ENCODE measurements around the gene TYRO3. TPM values are rescaled to one million over a fixed set of nuclear protein-coding genes. Genes with fewer than 3 reads are reported as not detected.

The TYRO3 gene
- total RNA-seq, 2 experiments from 2014 or later: 0.48 TPM; not detected in 1

- Histone ChIP-seq H3K79me2 (ENCODE audit: insufficient read depth, low read depth, low read length) (peaks cover 11% of the 10 kb centered on the region; the same call in 1 of the 2 replicates), H3K4me1 (ENCODE audit: insufficient read depth, low read length, poor library complexity, severe bottlenecking) (peaks cover 6% of the 10 kb centered on the region), H3K36me3 (ENCODE audit: insufficient read depth, low read length) (no peaks in the 10 kb centered on the region), H4K20me1 (ENCODE audit: insufficient read depth, low read length) (no peaks in the 10 kb centered on the region), H3K9me3 (ENCODE audit: low read length) (no peaks in the 10 kb centered on the region), H3K9me2 (ENCODE audit: insufficient read depth, low read length) (no peaks in the 10 kb centered on the region), H2AFZ (ENCODE audit: low read length) (no peak overlapping the region), H3K27ac (ENCODE audit: low read depth, low read length, poor library complexity, severe bottlenecking) (no peak overlapping the region), H3K4me3 (ENCODE audit: low read depth, low read length, poor library complexity, severe bottlenecking) (no peak overlapping the region), H3K4me2 (ENCODE audit: low read length) (no peak overlapping the region)
- no peak for TF ChIP-seq EZH2phosphoT487 (IDR thresholded peaks at IDR 0.05; ENCODE audit: borderline replicate concordance, low read depth, low read length)
- POLR2A ChIA-PET: interaction anchor here (1.1 kb wide), 1 partner anchor 12 kb away, joined by 5 read pairs; no protein-coding TSS in a partner anchor
- no peak for DNase-seq (ENCODE audit: low spot score)
- BruUV-seq (replicated peaks): no TSS peak
- intact Hi-C loops (cut with micrococcal nuclease; ENCODE audit: unreplicated experiment): no loop called here
- CTCF ChIA-PET (ENCODE audit: unreplicated experiment): no interaction called here
These were observed 13.8 kb upstream of the TYRO3 start for GRCh38 chr15:41545218-41545617.

GRCh38 chr15:41546851-41547786 lies 11.9 kb upstream of the TYRO3 start:
- no peaks in the 10 kb centered on the region for H4K20me1 ChIP-seq (ENCODE audit: insufficient read depth, low read length)
- BruUV-seq (replicated peaks): no TSS peak
- no peak overlapping the region for H3K4me3 ChIP-seq (ENCODE audit: low read depth, low read length, poor library complexity, severe bottlenecking)
- H3K79me2 ChIP-seq (ENCODE audit: insufficient read depth, low read depth, low read length): peaks cover 11% of the 10 kb centered on the region; the same call in 1 of the 2 replicates
- H3K9me2 ChIP-seq (ENCODE audit: insufficient read depth, low read length): no peaks in the 10 kb centered on the region
- CTCF ChIA-PET (ENCODE audit: unreplicated experiment): no interaction called here
- DNase-seq (ENCODE audit: low spot score): no peak
- no peaks in the 10 kb centered on the region for H3K9me3 ChIP-seq (ENCODE audit: low read length)
- peaks cover 6% of the 10 kb centered on the region for H3K4me1 ChIP-seq (ENCODE audit: insufficient read depth, low read length, poor library complexity, severe bottlenecking)
- intact Hi-C loops (cut with micrococcal nuclease; ENCODE audit: unreplicated experiment): no loop called here
- no peak overlapping the region for H3K27ac ChIP-seq (ENCODE audit: low read depth, low read length, poor library complexity, severe bottlenecking)
- H2AFZ ChIP-seq (ENCODE audit: low read length): no peak overlapping the region
- POLR2A ChIA-PET: no interaction called here
- no peak for TF ChIP-seq CTCF (conservative IDR thresholded peaks at IDR 0.05; ENCODE audit: low read length)
- H3K36me3 ChIP-seq (ENCODE audit: insufficient read depth, low read length): no peaks in the 10 kb centered on the region
- H3K4me2 ChIP-seq (ENCODE audit: low read length): no peak overlapping the region

- ChIA-PET POLR2A (no interaction called here), CTCF (ENCODE audit: unreplicated experiment) (no interaction called here)
- H3K9me2 ChIP-seq (ENCODE audit: insufficient read depth, low read length): no peaks in the 10 kb centered on the region
- no peak for DNase-seq (ENCODE audit: low spot score)
- H2AFZ ChIP-seq (ENCODE audit: low read length): no peak overlapping the region
- H3K4me1 ChIP-seq (ENCODE audit: insufficient read depth, low read length, poor library complexity, severe bottlenecking): peaks cover 4% of the 10 kb centered on the region
- H3K4me2 ChIP-seq (ENCODE audit: low read length): no peak overlapping the region
- no peaks in the 10 kb centered on the region for H4K20me1 ChIP-seq (ENCODE audit: insufficient read depth, low read length)
- no peak for TF ChIP-seq EZH2phosphoT487 (IDR thresholded peaks at IDR 0.05; ENCODE audit: borderline replicate concordance, low read depth, low read length)
- H3K4me3 ChIP-seq (ENCODE audit: low read depth, low read length, poor library complexity, severe bottlenecking): no peak overlapping the region
- no peak overlapping the region for H3K27ac ChIP-seq (ENCODE audit: low read depth, low read length, poor library complexity, severe bottlenecking)
- intact Hi-C loops (cut with micrococcal nuclease; ENCODE audit: unreplicated experiment): no loop called here
- H3K36me3 ChIP-seq (ENCODE audit: insufficient read depth, low read length): no peaks in the 10 kb centered on the region
- H3K9me3 ChIP-seq (ENCODE audit: low read length): no peaks in the 10 kb centered on the region
- H3K79me2 ChIP-seq (ENCODE audit: insufficient read depth, low read depth, low read length): no peaks in the 10 kb centered on the region
- no TSS peak for BruUV-seq (replicated peaks)
These were observed 8.8 kb upstream of the TYRO3 start for GRCh38 chr15:41550066-41550775.

All from OCI-LY7 (cell line).